ENCODE measurements around the gene ARMC9.
A peak's percentile ranks its signal among the peaks of the same experiment; 100 is the strongest.

ARMC9 gene

DNA sequence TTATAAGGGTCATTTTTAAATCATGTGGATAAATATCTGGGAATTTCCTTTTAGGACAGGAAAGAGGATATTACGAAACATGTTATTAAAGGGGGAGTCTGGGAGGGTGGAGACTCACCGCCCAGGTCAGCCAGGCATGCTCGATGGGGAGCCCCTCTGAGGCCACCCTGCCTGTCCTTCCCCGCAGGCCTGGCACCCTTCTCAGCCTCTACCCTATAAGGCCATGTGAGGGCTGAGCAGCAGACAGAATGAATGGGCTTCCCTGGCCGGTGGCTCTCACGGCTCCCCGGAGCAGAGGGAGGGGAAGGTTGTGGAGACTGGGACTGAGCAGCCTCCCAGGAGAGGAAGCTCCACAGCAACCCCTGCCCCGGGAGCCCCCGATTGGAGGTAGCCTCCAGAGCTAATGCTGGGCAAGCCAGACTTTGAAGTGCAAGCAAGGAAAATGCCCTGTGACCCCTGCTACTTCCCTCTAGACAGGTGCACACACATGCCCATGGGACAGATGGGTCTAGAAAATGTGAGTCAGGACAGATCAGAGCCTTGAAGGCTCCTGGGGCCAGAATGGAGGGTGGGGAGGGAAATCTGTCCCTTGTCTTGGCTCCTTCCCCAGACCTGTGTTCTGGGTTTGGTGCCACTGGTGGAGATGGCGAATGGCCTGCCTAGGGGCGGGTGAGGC is 13.2 kb upstream of the ARMC9 start:
- no peak overlapping the region for H3K9ac ChIP-seq (ENCODE audit: low read length)
- no peak overlapping the region for H3K4me3 ChIP-seq (ENCODE audit: low read depth in 1 of 2, low read length in 2 of 2)
- no peak overlapping the region for H3K27ac ChIP-seq (ENCODE audit: low read depth, low read length)
- H3K4me1 ChIP-seq (ENCODE audit: insufficient read depth, low read length), result peaks cover 12% of the 10 kb centered on the region
- H3K36me3 ChIP-seq (ENCODE audit: insufficient read depth, low read length), result no peaks in the 10 kb centered on the region
- H3K27me3 ChIP-seq (ENCODE audit: control insufficient read depth in 1 of 2, insufficient read depth in 2 of 2, low read length in 2 of 2), result no peaks in the 10 kb centered on the region
- H3K9me3 ChIP-seq (ENCODE audit: low read length), result no peaks in the 10 kb centered on the region

DNA sequence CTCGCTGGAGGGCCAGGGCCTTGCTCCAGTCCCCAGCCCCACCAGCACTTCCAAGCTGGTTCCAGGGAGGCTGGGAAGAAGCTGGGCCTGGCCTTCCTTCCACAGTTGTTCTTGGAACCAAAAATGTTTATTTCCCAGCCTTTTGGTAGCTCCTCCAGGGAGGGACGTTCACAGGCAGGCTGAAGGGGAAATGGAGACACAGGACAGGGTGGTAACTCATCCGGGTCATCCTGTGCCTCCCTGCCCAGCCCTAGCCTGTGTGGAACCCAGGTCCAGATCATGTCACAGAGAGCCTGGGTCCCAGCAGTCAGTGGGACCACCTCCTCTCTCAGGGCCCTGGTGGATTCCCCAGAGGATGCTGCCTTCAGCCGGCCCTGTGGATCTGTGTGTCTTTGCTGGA is 12.5 kb upstream of the ARMC9 start:
- Histone ChIP-seq H3K4me1 (ENCODE audit: insufficient read depth, low read length) (peaks cover 12% of the 10 kb centered on the region), H3K9me3 (ENCODE audit: low read length) (no peaks in the 10 kb centered on the region), H3K27me3 (ENCODE audit: control insufficient read depth in 1 of 2, insufficient read depth in 2 of 2, low read length in 2 of 2) (no peaks in the 10 kb centered on the region), H3K27ac (ENCODE audit: low read depth, low read length) (no peak overlapping the region), H3K9ac (ENCODE audit: low read length) (no peak overlapping the region), H3K36me3 (ENCODE audit: insufficient read depth, low read length) (no peaks in the 10 kb centered on the region), H3K4me3 (ENCODE audit: low read depth in 1 of 2, low read length in 2 of 2) (no peak overlapping the region)

GRCh38 chr2:231186325-231186724 is 12.1 kb upstream of the ARMC9 start:
- Histone ChIP-seq H3K27ac (ENCODE audit: low read depth, low read length) (no peak overlapping the region), H3K36me3 (ENCODE audit: insufficient read depth, low read length) (no peaks in the 10 kb centered on the region), H3K4me1 (ENCODE audit: insufficient read depth, low read length) (peaks cover 16% of the 10 kb centered on the region), H3K9ac (ENCODE audit: low read length) (no peak overlapping the region), H3K4me3 (ENCODE audit: low read depth in 1 of 2, low read length in 2 of 2) (no peak overlapping the region), H3K9me3 (ENCODE audit: low read length) (no peaks in the 10 kb centered on the region), H3K27me3 (ENCODE audit: control insufficient read depth in 1 of 2, insufficient read depth in 2 of 2, low read length in 2 of 2) (no peaks in the 10 kb centered on the region)

DNA sequence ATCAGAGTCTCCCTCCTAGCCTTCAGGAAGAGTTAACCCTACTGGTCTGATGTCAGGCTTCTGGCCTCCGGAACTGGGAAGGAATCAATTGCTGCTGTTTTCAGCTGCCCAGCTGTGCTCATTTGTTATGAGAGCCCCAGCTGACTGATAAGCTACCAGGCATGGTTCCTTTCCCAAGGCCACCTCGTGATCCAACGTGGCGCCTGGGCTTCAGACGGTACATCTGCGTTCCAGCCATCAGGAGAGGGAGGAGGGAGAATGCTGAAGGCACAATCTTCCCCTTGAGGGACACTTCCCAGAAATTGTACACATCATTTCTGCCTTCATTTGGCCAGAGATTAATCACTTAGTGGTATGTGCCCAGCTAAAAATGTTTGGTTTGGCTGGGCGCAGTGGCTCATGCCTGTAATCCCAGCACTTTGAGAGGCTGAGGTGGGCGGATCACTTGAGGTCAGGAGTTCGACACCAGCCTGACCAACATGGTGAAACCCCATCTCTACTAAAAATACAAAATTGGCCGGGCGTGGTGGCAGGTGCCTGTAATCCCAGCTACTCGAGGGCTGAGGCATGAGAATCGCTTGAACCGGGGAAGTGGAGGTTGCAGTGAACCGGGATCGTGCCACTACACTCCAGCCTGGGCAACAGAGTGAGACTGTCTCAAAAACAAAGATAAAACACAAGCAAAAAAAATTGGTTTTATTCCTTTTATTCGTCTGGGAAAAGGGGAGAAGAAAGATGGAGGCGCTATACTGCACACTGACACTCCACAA is 10.5 kb upstream of the ARMC9 start:
- H3K9me3 ChIP-seq (ENCODE audit: low read length), result no peaks in the 10 kb centered on the region
- H3K27ac ChIP-seq (ENCODE audit: low read depth, low read length), result no peak overlapping the region
- peaks cover 30% of the 10 kb centered on the region for H3K4me1 ChIP-seq (ENCODE audit: insufficient read depth, low read length)
- H3K9ac ChIP-seq (ENCODE audit: low read length), result no peak overlapping the region
- no peak overlapping the region for H3K4me3 ChIP-seq (ENCODE audit: low read depth in 1 of 2, low read length in 2 of 2)
- no peaks in the 10 kb centered on the region for H3K27me3 ChIP-seq (ENCODE audit: control insufficient read depth in 1 of 2, insufficient read depth in 2 of 2, low read length in 2 of 2)
- no peaks in the 10 kb centered on the region for H3K36me3 ChIP-seq (ENCODE audit: insufficient read depth, low read length)

DNA sequence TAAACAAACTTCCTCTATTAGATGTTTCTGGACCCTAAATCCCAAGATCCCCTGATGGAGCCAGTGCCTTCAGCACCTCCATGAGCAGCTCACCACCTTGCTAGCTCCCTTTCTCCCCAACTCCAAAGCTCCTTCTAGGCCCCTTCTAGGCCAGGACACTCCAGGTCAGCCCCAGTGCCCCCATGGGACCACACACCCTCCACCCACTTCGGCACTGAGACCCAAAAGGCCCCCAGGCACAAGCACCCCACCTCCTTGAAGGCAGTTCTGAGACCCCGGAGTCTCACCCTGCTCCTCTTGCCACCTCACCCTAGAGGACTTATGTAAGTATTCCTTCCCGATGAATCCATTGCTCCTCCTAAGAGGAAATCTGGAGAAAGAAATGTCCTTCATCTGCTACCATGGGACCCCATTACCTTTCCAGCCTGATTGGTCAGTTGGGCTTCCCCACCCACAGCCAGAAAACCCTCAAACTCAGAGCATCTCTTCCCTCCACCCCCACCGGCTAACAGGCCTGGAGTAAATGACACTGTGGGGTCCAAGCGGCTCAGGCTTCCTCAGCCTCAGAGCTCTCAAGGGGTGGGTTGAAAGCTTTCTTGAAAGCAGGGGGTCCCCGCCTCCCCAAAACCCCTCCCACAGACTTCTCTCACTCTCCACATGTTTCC is 9.8 kb upstream of the ARMC9 start:
- no peak overlapping the region for H3K4me3 ChIP-seq (ENCODE audit: low read depth in 1 of 2, low read length in 2 of 2)
- H3K36me3 ChIP-seq (ENCODE audit: insufficient read depth, low read length), result no peaks in the 10 kb centered on the region
- H3K9me3 ChIP-seq (ENCODE audit: low read length), result no peaks in the 10 kb centered on the region
- peaks cover 33% of the 10 kb centered on the region for H3K4me1 ChIP-seq (ENCODE audit: insufficient read depth, low read length)
- no peaks in the 10 kb centered on the region for H3K27me3 ChIP-seq (ENCODE audit: control insufficient read depth in 1 of 2, insufficient read depth in 2 of 2, low read length in 2 of 2)
- no peak overlapping the region for H3K27ac ChIP-seq (ENCODE audit: low read depth, low read length)
- H3K9ac ChIP-seq (ENCODE audit: low read length), result no peak overlapping the region

- Histone ChIP-seq H3K4me3 (ENCODE audit: low read depth in 1 of 2, low read length in 2 of 2) (no peak overlapping the region), H3K9ac (ENCODE audit: low read length) (no peak overlapping the region), H3K4me1 (ENCODE audit: insufficient read depth, low read length) (peaks cover 33% of the 10 kb centered on the region), H3K27me3 (ENCODE audit: control insufficient read depth in 1 of 2, insufficient read depth in 2 of 2, low read length in 2 of 2) (no peaks in the 10 kb centered on the region), H3K27ac (ENCODE audit: low read depth, low read length) (no peak overlapping the region), H3K36me3 (ENCODE audit: insufficient read depth, low read length) (no peaks in the 10 kb centered on the region), H3K9me3 (ENCODE audit: low read length) (no peaks in the 10 kb centered on the region)
Measured at GRCh38 chr2:231189171-231189530, 9.3 kb upstream of the ARMC9 start.

DNA sequence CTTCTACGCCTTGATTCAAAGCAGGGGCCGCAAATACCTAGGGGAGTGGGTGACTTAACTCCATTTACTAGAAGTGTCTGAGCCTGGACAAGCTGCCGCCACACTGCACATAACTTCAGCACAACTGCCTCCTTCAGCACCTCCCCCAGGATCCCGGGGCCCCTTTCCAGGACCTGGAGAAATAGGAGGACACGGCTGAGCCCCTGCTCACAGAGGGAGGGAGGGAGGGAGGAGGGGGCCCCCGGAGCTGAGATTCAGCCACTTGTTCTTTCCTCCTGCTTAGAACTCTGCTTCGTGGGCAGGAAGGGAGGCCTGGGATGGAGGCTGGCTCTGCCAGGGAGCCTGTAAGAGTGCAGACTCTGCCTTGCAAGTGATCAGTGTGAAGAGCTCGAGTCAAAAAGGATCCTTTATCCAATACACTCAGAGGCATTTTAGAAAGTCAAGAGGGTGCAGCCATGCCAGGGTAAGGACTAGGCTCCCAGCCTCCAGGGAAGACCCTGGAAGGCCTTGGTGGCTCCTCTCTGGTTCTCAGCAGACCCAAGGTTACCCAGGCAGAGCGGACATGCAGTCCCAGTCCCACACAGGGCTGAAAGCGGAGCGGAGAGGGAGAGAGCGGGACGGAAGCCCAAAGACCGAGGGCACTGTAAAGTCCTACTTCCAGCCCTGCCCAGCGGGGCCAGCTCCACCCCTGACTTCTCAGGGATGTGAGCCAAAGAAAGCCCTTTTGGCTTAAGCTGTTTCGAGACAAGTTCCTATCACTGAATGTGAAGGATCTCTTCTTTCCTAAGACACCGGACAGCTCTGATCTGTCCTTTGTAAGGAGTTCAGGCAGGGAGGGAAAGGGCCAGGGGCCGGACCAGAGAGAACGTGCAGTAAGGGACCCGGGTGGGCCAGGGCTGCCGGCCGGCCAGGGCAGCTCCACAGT is 8.6 kb upstream of the ARMC9 start:
- Histone ChIP-seq H3K4me1 (ENCODE audit: insufficient read depth, low read length) (peaks cover 33% of the 10 kb centered on the region), H3K27me3 (ENCODE audit: control insufficient read depth in 1 of 2, insufficient read depth in 2 of 2, low read length in 2 of 2) (no peaks in the 10 kb centered on the region), H3K27ac (ENCODE audit: low read depth, low read length) (peak overlapping the region; percentile 83), H3K4me3 (ENCODE audit: low read depth in 1 of 2, low read length in 2 of 2) (peak overlapping the region; percentile 5 to 23), H3K9me3 (ENCODE audit: low read length) (no peaks in the 10 kb centered on the region), H3K36me3 (ENCODE audit: insufficient read depth, low read length) (no peaks in the 10 kb centered on the region), H3K9ac (ENCODE audit: low read length) (no peak overlapping the region)

GRCh38 chr2:231190531-231191197 is 7.8 kb upstream of the ARMC9 start:
- H3K4me3 ChIP-seq (ENCODE audit: low read depth in 1 of 2, low read length in 2 of 2), result peak overlapping the region; percentile 23 to 27
- H3K9ac ChIP-seq (ENCODE audit: low read length), result no peak overlapping the region

GRCh38 chr2:231191896-231192872 is 6.2 kb upstream of the ARMC9 start:
- no peaks in the 10 kb centered on the region for H3K36me3 ChIP-seq (ENCODE audit: insufficient read depth, low read length)
- H3K9ac ChIP-seq (ENCODE audit: low read length), result no peak overlapping the region
- H3K4me1 ChIP-seq (ENCODE audit: insufficient read depth, low read length), result peaks cover 22% of the 10 kb centered on the region
- peak overlapping the region in 1 of 2 donors; percentile 28 for H3K4me3 ChIP-seq (ENCODE audit: low read depth in 1 of 2, low read length in 2 of 2)
- peak overlapping the region; percentile 72 for H3K27ac ChIP-seq (ENCODE audit: low read depth, low read length)
- no peaks in the 10 kb centered on the region for H3K27me3 ChIP-seq (ENCODE audit: control insufficient read depth in 1 of 2, insufficient read depth in 2 of 2, low read length in 2 of 2)
- no peaks in the 10 kb centered on the region for H3K9me3 ChIP-seq (ENCODE audit: low read length)

More at GRCh38 chr2:231190531-231191197, 7.8 kb upstream of the ARMC9 start:
- Histone ChIP-seq H3K4me1 (ENCODE audit: insufficient read depth, low read length) (peaks cover 27% of the 10 kb centered on the region), H3K9me3 (ENCODE audit: low read length) (no peaks in the 10 kb centered on the region), H3K27ac (ENCODE audit: low read depth, low read length) (peak overlapping the region; percentile 83), H3K36me3 (ENCODE audit: insufficient read depth, low read length) (no peaks in the 10 kb centered on the region), H3K27me3 (ENCODE audit: control insufficient read depth in 1 of 2, insufficient read depth in 2 of 2, low read length in 2 of 2) (no peaks in the 10 kb centered on the region)

DNA sequence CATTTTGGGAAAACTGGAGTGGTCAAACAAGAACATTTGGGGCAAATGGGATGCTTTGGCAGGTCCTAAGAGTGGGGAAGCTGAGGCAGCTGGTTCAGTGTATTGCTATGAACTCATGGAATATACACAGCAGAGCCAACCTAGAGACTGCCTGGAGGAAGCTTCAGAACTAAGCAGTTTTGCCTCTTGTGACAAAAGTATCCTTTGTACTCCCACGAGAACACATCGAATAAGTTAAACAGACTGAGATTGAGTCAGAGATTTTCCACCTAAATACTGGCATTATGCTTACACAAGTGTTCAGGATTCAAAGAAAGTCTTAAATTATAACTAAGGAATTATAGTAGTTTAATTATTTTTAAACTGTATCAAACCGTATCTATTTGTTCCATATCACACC is 5.2 kb upstream of the ARMC9 start:
- Histone ChIP-seq H3K4me1 (ENCODE audit: insufficient read depth, low read length) (peaks cover 27% of the 10 kb centered on the region), H3K9me3 (ENCODE audit: low read length) (no peaks in the 10 kb centered on the region), H3K9ac (ENCODE audit: low read length) (no peak overlapping the region), H3K27me3 (ENCODE audit: control insufficient read depth in 1 of 2, insufficient read depth in 2 of 2, low read length in 2 of 2) (no peaks in the 10 kb centered on the region), H3K4me3 (ENCODE audit: low read depth in 1 of 2, low read length in 2 of 2) (no peak overlapping the region), H3K36me3 (ENCODE audit: insufficient read depth, low read length) (no peaks in the 10 kb centered on the region), H3K27ac (ENCODE audit: low read depth, low read length) (peak overlapping the region; percentile 41)

Measured in muscle layer of colon (tissue), 2 donors.